GM18508 (cell line): ENCODE measurements around the gene FAM83C.
"Not testable (repeated sequence)": the region's sequence is repeated elsewhere in the genome, so short reads cannot be mapped to it uniquely, and the experiment has no call there.

Source experiments
- ATAC-seq: cut with Tn5 transposase; IDR thresholded peaks from one replicate; pipeline ENCODE4 v1.9.1; 2021; ENCODE audit warnings: moderate number of reproducible peaks; ENCODE audit not compliant: insufficient read depth, unreplicated experiment

FAM83C gene

DNA sequence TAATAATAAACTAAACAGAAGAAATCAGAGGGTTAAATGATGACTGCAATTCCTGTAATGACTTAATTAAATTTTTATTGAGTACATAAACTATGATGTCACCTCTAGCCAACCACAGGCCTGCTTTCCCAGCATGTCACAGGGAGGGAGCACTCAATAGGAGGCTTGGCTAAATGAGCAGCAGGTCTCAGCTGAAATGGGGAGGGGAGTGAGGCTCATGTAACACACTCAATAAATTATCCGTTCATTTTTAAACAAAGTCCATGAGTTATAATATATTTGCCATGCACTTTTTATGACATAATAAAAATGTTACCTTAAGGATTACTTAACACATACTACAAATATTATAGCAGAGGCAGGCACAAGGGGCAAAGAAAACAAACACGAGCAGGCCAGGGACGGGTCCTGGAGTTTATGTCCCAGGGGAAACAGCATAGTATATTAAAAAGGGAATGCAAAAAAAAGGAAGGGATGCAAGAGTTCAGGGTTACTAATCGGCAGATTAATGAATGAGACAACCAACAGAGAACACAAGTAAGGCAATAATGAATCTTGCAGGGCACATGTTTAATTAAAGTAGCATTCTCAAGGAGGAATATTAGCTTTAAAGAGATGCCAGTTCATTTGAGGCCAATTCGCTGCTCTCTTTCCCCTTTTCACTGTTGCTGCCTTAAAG, 27.1 kb upstream of the FAM83C start:
- no peak for ATAC-seq

- ATAC-seq = no peak
Measured at GRCh38 chr20:35318502-35319157, 26.4 kb upstream of the FAM83C start.

- ATAC-seq = no peak
Measured at GRCh38 chr20:35317416-35318210, 25.4 kb upstream of the FAM83C start.

DNA sequence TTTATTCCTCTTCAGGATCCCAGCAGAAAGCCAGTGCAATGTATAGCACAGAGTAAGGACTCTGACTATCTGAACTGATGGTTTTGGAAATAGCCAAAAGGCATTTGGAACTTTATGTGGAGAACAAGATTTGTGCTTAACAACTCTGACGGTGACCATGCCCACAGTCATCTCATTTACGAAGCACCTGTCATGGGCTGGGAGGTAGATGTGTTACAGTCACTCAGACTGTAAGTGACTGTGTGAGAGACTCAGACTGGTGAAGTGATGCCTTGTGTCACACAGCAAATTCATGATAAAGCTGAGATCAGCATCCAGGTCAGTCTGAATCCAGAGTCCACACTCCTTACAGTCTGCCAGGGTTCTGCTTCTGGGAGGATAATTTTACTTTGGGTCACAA, 23.9 kb upstream of the FAM83C start:
- no peak for ATAC-seq

DNA sequence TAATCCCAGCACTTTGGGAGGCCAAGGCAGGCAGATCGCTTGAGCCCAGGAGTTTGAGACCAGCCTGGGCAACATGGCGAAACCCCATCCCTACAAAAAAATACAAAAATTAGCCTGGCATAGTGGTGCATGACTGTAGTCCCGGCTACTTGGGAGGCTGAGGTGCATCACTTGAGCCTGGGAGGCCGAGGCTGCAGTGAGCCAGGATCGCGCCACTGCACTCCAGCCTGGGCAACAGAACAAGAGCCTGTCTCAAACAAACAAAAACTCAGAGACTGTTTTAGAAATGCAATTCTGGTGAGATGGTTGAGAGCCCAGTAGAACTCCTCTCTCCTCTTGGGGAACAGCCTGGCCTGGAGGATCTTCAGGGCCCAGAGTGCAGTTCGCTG, 23.4 kb upstream of the FAM83C start:
- not testable (repeated sequence) for ATAC-seq

DNA sequence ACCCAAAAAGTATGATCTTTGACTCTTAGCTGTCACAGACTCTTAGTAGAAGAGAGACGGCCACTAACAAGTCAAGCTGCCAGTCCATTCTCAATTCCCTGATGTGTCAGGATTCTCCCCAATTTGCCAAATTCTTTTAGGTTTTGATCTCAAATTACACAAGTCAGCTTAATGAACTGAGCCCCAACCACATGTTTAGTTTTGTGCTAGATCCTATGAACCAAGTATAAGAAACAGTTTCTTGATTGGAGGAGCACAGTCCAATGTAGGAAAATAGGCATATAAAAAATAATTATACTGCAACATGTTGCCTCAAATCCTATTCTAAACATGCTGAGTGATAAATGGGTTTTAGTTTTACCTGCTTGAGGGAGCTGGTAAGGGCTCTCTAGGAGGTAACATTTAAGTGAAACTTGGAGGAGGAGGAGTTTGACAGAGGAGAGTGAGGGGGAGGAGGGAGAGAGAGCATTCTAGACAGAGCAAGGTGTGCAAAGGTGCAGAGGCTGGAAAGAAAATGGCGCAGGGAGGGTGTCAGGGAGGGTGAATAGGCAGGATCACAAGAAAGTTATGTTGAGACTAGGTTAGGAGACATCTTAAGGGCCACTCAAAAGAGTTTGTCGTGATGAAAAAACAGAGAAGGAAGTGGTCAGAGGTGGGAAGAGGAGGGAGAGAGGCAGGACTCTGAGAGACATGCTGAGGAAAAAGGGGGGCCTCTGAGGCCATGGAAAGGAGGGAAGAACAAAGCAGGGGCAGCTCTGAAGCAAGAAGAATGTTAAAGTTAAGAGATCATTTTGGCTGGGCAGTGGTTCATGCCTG, 22.8 kb upstream of the FAM83C start:
- no peak for ATAC-seq

GRCh38 chr20:35312318-35312717, 20.1 kb upstream of the FAM83C start:
- ATAC-seq = no peak

DNA sequence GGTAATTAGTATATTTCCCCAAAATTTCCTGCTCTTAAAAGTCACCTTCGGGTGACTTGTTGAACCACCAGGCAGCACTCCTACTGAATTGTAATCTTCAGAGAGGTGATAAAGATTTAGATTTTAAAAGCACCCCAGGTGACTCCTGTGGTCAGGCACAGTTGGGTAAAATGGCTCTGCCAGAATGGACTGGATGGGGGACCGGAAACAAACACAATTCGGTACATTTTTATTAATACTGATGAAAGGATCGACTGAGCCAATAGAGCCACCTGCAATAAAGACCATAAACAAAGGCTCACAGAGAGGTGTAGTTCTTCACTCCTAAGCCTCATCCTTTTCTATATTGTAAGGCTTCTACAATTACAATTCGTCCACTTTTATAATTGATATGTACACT, 19.6 kb upstream of the FAM83C start:
- ATAC-seq = no peak

- no peak for ATAC-seq
Measured at GRCh38 chr20:35311409-35311808, 19.2 kb upstream of the FAM83C start.

- no peak for ATAC-seq
Measured at GRCh38 chr20:35307666-35308653, 15.7 kb upstream of the FAM83C start.

DNA sequence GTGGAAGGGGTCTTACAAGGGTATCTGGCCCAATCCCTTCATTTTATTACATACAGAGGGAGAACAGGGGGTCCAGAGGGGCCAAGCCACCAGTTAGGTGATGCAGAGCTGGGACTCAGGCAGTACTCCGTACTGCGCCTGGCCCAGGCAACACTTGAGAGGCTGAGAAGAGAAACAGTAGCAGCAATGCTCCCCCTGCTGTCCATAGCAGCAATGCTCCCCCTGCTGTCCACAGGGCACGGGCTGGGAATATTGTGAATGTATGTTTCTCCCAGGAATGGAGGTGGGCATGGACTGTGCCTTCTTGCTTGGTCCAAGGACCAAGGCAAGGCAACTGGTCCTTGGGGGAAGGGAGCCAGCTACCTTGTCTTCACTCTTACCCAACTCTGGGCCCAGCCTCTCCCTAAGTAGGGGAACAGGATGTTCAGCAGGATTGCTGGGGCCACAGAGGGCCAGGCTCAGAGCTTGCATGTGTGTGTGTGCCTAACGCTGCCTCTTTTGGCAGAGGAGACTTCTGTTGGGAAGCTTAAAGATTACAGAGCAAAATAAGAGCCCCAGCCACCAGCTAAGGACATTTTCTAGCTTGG, 14.8 kb upstream of the FAM83C start:
- ATAC-seq = no peak

DNA sequence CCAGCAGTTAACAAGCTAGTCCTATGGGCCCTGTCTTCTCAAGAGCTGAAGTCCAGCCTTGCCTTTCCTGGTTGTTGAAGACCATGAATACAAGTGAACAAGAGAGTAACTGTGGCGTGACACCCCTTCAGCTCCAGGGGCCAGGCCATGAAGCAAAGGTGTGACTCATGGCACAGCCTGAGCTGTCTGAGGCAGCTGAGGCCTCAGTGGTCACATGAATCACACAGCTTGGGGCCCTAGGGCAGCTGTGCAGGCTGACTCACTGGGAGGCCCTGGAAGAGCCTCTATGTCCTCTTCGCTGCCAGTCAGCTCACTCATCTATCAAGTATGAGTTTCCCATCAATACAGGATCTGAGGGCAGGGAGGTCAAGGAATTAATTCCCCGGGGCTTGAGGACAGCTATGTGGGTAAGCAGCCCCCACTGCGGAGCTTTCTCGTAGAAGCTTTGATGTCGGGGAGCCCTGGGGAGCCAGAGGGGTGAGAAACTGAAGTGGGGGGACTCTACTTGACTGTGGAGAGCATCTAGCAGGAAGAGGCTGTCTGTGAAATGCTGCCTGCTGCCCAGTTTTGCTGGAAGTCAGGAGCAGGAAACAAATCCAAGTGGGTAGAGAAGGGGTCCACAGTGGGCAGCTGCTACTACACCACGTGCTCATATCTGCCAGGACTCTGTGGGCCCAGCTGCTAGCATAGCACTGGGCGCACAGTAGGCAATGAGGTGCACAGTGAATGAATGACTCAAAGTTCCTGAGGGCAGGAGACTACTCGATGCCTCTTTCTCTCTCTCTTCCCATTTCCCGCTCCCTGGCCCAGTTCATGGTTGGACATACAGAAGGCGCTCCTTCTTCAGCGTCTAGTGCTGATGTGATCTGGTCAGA, 13.7 kb upstream of the FAM83C start:
- ATAC-seq = no peak

DNA sequence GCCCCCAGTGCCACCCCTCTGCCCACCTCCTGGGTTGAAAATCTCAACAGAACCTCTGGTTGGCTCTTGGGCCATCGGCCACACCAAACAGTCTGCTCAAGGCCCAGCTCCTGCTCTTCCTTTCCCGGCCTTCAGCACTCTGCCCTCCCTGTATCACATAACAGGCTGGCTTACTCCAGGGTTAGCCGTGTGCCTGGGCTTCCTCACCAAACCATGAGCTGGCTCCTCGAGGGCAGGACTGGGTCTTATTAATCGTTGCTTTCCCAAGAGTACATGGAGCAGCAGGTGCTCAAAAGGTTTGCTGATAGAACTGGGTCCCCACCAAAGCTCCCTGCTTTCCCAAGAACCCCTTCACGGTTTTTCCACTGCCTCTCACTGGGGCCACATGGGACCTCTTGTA, 12.7 kb upstream of the FAM83C start:
- ATAC-seq = no peak

DNA sequence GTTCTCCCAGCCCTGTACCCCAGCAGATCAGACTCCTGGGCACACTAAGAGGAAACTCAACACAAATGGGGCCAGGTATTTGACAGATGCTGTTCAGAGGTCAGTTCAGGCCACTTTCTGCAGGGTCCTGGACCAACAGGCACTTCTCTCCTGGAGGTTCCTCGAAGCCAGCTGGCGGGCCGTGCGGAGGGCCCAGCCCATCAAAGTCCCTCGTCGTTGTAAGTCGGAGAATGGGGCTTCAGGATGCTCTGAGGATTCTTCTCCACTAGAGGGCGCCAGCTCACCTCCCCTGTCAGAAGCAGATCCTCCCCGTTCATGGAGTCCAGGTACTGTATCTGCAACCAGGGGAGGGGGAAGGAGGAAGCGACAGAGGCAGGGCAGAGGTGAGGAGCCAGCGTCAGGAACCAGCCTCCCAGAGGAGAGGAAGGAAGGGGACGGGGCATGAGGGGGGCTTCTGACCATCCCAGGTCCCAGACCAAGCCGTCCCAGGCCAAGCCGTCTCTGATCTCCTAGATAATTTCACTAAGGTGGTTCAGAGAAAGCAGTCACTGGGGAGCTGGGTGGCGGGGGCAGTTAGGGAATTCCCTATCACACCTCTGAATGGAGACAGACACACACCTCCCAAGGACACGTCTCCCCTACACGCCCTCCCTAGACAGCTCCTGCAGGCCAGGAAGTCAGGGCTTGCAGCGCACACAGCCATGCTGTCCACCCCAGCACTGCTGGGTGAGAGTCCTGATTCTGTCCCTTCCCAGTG, 11.7 kb upstream of the FAM83C start:
- no peak for ATAC-seq

DNA sequence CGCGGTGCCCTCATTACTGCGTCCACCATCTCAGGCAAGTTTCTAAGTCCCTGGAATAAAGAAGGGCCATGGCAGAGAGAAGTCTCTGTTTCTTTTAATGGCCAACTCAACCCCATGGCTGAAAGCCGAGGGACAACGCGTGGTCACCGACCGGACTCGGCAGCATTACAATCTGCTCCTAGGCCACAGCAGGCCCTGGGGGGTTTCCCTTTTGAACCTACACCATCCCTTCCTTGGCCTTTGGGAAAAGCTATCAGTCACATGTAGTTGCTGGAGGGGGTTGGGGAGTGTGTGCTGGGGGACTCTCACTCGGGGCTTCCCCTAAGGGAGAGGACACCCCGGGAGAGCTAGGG, 11.1 kb upstream of the FAM83C start:
- ATAC-seq = no peak

- ATAC-seq = no peak
Measured at GRCh38 chr20:35302421-35303335, 10.5 kb upstream of the FAM83C start.

- ATAC-seq = no peak
Measured at GRCh38 chr20:35301426-35301825, 9.2 kb upstream of the FAM83C start.
